ENCODE measurements around the gene KRTAP4-1. TPM values are rescaled to one million over a fixed set of nuclear protein-coding genes. Genes with fewer than 3 reads are reported as not detected.
"Not testable (repeated sequence)": the region's sequence is repeated elsewhere in the genome, so short reads cannot be mapped to it uniquely, and the experiment has no call there.

Gene KRTAP4-1
- total and polyA plus RNA-seq, 11 donors, result not detected

DNA sequence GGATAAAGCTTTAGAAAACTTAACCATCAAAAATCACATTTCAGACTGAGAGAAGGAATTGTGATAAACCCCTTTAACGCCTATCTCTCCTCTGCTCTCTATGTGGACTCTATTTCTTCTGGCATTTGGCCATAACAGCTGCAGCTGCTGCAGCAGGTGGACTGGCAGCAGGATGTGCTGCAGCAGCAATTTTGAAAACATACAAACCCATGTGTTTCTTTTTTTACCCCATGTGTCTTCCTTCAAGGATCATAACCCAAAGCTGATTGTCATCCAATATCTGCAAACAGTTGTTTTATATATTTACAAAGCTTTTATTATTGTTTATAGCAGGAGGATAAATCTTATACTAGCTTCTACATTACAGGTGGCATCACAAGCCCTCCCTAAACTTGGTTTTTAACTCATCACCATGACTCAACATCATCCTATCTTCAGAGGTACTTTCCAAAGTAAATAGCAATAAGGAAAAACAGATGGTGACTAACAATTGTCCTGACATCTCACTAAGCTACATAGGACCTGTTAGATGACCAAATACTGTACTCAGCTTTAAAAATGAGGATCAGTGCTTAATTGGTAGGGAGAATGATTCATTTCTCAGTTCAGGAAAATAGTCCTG is 27.2 kb upstream of the KRTAP4-1 start:
- intact Hi-C loops (cut with DNase I), result no loop called here
- Histone ChIP-seq H3K36me3 (no peaks in the 10 kb centered on the region), H3K4me3 (no peak overlapping the region), H3K27ac (no peak overlapping the region), H3K4me1 (no peaks in the 10 kb centered on the region), H3K27me3 (peaks cover 0 to 44% (median 7%) of the 10 kb centered on the region in 9 donors), H3K9me3 (peaks cover 0 to 2% (median 0%) of the 10 kb centered on the region in 12 donors)
- DNase-seq (no peak), ATAC-seq (no peak)
- 25 to 58% (median 43%) methylated on average over 1 of the region's 1 CpG for WGBS, 4 donors
- TF ChIP-seq POLR2A (IDR thresholded peaks at IDR 0.05), result no peak
- TF ChIP-seq CTCF (IDR thresholded peaks at IDR 0.05), result no peak

- H3K9me3 ChIP-seq, result peaks cover 0 to 12% (median 0%) of the 10 kb centered on the region in 12 donors
- no peak for ATAC-seq
- TF ChIP-seq CTCF (IDR thresholded peaks at IDR 0.05) (no peak), POLR2A (IDR thresholded peaks at IDR 0.05) (no peak)
- DNase-seq, result no peak
- H3K27ac ChIP-seq, result no peak overlapping the region
- H3K4me1 ChIP-seq, result no peaks in the 10 kb centered on the region
- H3K27me3 ChIP-seq, result no peaks in the 10 kb centered on the region
- no peak overlapping the region for H3K4me3 ChIP-seq
- no peaks in the 10 kb centered on the region for H3K36me3 ChIP-seq
- intact Hi-C loops (cut with DNase I), result no loop called here
- 67 to 75% (median 70%) methylated on average over 5 of the region's 5 CpGs for WGBS, 4 donors
Observed at GRCh38 chr17:41199421-41200078, 14.8 kb upstream of the KRTAP4-1 start.

- TF ChIP-seq CTCF (IDR thresholded peaks at IDR 0.05), result no peak
- H3K27me3 ChIP-seq, result peaks cover 0 to 9% (median 0%) of the 10 kb centered on the region in 9 donors
- no peaks in the 10 kb centered on the region for H3K36me3 ChIP-seq
- H3K9me3 ChIP-seq, result peaks cover 0 to 12% (median 0%) of the 10 kb centered on the region in 12 donors
- intact Hi-C loops (cut with DNase I), result no loop called here
- H3K27ac ChIP-seq, result no peak overlapping the region
- ATAC-seq (no peak), DNase-seq (no peak)
- 39 to 44% (median 42%) methylated on average over 1 of the region's 1 CpG for WGBS, 4 donors
- H3K4me1 ChIP-seq, result no peaks in the 10 kb centered on the region
- H3K4me3 ChIP-seq, result no peak overlapping the region
Observed at GRCh38 chr17:41196068-41196467, 11.4 kb upstream of the KRTAP4-1 start.

GRCh38 chr17:41190328-41190727 is 5.6 kb upstream of the KRTAP4-1 start:
- Histone ChIP-seq H3K4me1 (no peaks in the 10 kb centered on the region), H3K36me3 (no peaks in the 10 kb centered on the region), H3K27ac (no peak overlapping the region), H3K27me3 (peaks cover 0 to 23% (median 0%) of the 10 kb centered on the region in 9 donors), H3K9me3 (peaks cover 0 to 5% (median 0%) of the 10 kb centered on the region in 12 donors), H3K4me3 (no peak overlapping the region)
- ATAC-seq (no peak), DNase-seq (no peak)
- 76 to 90% (median 84%) methylated on average over 3 of the region's 3 CpGs for WGBS, 4 donors
- TF ChIP-seq POLR2A (IDR thresholded peaks at IDR 0.05) (no peak), CTCF (IDR thresholded peaks at IDR 0.05) (no peak)
- intact Hi-C loops (cut with DNase I), result no loop called here

- H3K4me3 ChIP-seq; DNase-seq; intact Hi-C loops (cut with DNase I); H3K4me1 ChIP-seq; H3K36me3 ChIP-seq; ATAC-seq; H3K27ac ChIP-seq; H3K9me3 ChIP-seq: not testable (repeated sequence)
- WGBS, 4 donors, result 50 to 75% (median 62%) methylated on average over 1 of the region's 1 CpG
- H3K27me3 ChIP-seq, result peaks cover 0 to 23% (median 0%) of the 10 kb centered on the region in 9 donors
Observed at GRCh38 chr17:41189837-41190318, 5.2 kb upstream of the KRTAP4-1 start, which contains the start of gene KRTAP9-1. KRTAP9-1 (plus strand) TSS chr17:41189887; CDS start chr17:41189887, 0 bp downstream.

Data from heart left ventricle (tissue), 16 donors.